Endometrium (tissue), 2 donors: Measurements from ENCODE around the gene FAM53A.

Experiments used
- FAIRE-seq: peaks from 2 replicates; lab custom pipeline; 2012; peaks lifted over from hg19 to GRCh38; lab: Jason Lieb, UNC
- donor health status: control.
- donor health status: control.

FAM53A gene

GRCh38 chr4:1604181-1604705 lies 79.9 kb downstream of the FAM53A start:
- no peak for FAIRE-seq

GRCh38 chr4:1603413-1604135 lies 80.5 kb downstream of the FAM53A start:
- no peak for FAIRE-seq

- FAIRE-seq = no peak
Measured at GRCh38 chr4:1602655-1603412, 81.3 kb downstream of the FAM53A start.

GRCh38 chr4:1601852-1602654 lies 82.1 kb downstream of the FAM53A start:
- no peak for FAIRE-seq

GRCh38 chr4:1601533-1601835 lies 82.6 kb downstream of the FAM53A start:
- FAIRE-seq = no peak

- no peak for FAIRE-seq
Measured at GRCh38 chr4:1600811-1601532, 83.1 kb downstream of the FAM53A start.

GRCh38 chr4:1600211-1600780 lies 83.8 kb downstream of the FAM53A start:
- FAIRE-seq = no peak

- FAIRE-seq = no peak
Measured at GRCh38 chr4:1599491-1600210, 84.5 kb downstream of the FAM53A start.

GRCh38 chr4:1599026-1599481 lies 85.1 kb downstream of the FAM53A start:
- FAIRE-seq = no peak

- no peak for FAIRE-seq
Measured at GRCh38 chr4:1598206-1599025, 85.7 kb downstream of the FAM53A start.

GRCh38 chr4:1597021-1597931 lies 86.8 kb downstream of the FAM53A start:
- FAIRE-seq = no peak

- FAIRE-seq = no peak
Measured at GRCh38 chr4:1596393-1596792, 87.7 kb downstream of the FAM53A start.

- FAIRE-seq = no peak
Measured at GRCh38 chr4:1595789-1596325, 88.3 kb downstream of the FAM53A start.

- FAIRE-seq = no peak
Measured at GRCh38 chr4:1594871-1595788, 89.0 kb downstream of the FAM53A start.

GRCh38 chr4:1593881-1594345 lies 90.2 kb downstream of the FAM53A start:
- FAIRE-seq = no peak

- FAIRE-seq = no peak
Measured at GRCh38 chr4:1593458-1593857, 90.7 kb downstream of the FAM53A start.

GRCh38 chr4:1592709-1593417 lies 91.2 kb downstream of the FAM53A start:
- FAIRE-seq = no peak
